Left lung (tissue), 10 donors: ENCODE data around the gene PPP1R27. TPM values are rescaled to one million over a fixed set of nuclear protein-coding genes. Genes with fewer than 3 reads are reported as not detected.

Source experiments
- ATAC-seq: fragments of 200-7000 bp; cut with Tn5 transposase; one replicate; pipeline ENCODE4 v1.9.1; 2020; ENCODE audit warnings: moderate library complexity
- DNase-seq, 4 donors: peaks; one replicate each; pipeline ENCODE4 v3.0.0-alpha.2; 2013 to 2020
- H3K27ac ChIP-seq, 2 donors: fragments of 200-600 bp; sonication (generic) in 1 of 2; one replicate each; pipeline versions ENCODE4 v1.5.0 to v1.8.0; 2020 to 2021
- H3K27me3 ChIP-seq, 2 donors: fragments of 200-600 bp; sonication (generic) in 1 of 2; one replicate each; pipeline versions ENCODE4 v1.5.0 to v1.8.0; 2020 to 2021
- H3K36me3 ChIP-seq, 2 donors: fragments of 200-600 bp; sonication (generic) in 1 of 2; one replicate each; pipeline versions ENCODE4 v1.5.0 to v1.8.0; 2020 to 2021
- H3K4me1 ChIP-seq, 2 donors: fragments of 200-600 bp; one replicate each; pipeline ENCODE4 v1.8.0; 2021
- H3K4me3 ChIP-seq, 2 donors: fragments of 200-600 bp; sonication (generic) in 1 of 2; one replicate each; pipeline versions ENCODE4 v1.5.0 to v1.8.0; 2020 to 2021; ENCODE audit warnings: mild to moderate bottlenecking in 1 of 2
- H3K9me3 ChIP-seq, 2 donors: fragments of 200-600 bp; sonication (generic) in 1 of 2; one replicate each; pipeline versions ENCODE4 v1.5.0 to v1.8.0; 2020 to 2021
- CTCF ChIP-seq, 2 donors: fragments of 200-600 bp; sonication (generic) in 1 of 2; IDR thresholded peaks; one replicate each; pipeline versions ENCODE4 v1.5.0 to v1.8.0; 2021; ENCODE audit warnings: antibody characterized with exemption in 2 of 2
- intact Hi-C, 2 donors: fragments of 100-400 bp; cut with DNase I; formaldehyde crosslinking; loops; one replicate each; pipeline versions ENCODE4 v1.11.2 to v1.14.2; 2022
- polyA plus RNA-seq, 6 donors: library from polyadenylated mRNA; unstranded; fragments of 120-200 nt; gene quantifications; one replicate each; pipeline ENCODE4 v1.2.1, GENCODE V29; 2013; ENCODE audit not compliant: insufficient read length in 6 of 6
- total RNA-seq, 2 donors: library from RNA; stranded (reverse); fragmentation: NEBNext Ultra II Directional; extraction: Animal tissue kit (Norgen Biotek cat#: 25700); gene quantifications; one replicate each; pipeline ENCODE4 v1.2.1, GENCODE V29; 2021
- donor health status: DM: no; HTN: yes; CAD: no.
- donor health status: DM: no; HTN: no; CAD: no.

PPP1R27 gene
- total and polyA plus RNA-seq, 8 donors, result 0.11 to 0.28 TPM; not detected in 6

GRCh38 chr17:81817758-81818147 lies 17.1 kb downstream of the PPP1R27 start:
- intact Hi-C loops, result no loop called here
- peaks cover 15 to 22% of the 10 kb centered on the region in 2 donors for H3K4me1 ChIP-seq
- ATAC-seq, result no peak

GRCh38 chr17:81815646-81815986 lies 19.2 kb downstream of the PPP1R27 start:
- no peaks in the 10 kb centered on the region for H3K9me3 ChIP-seq
- no peak for TF ChIP-seq CTCF (IDR thresholded peaks at IDR 0.05)
- H3K27me3 ChIP-seq, result peaks cover 0 to 62% of the 10 kb centered on the region in 2 donors
- intact Hi-C loops, result no loop called here
- DNase-seq, result no peak
- peak; percentile 38 for ATAC-seq
- no peak overlapping the region for H3K4me3 ChIP-seq
- H3K27ac ChIP-seq, result no peak overlapping the region
- no peaks in the 10 kb centered on the region for H3K36me3 ChIP-seq
- peaks cover 0 to 3% of the 10 kb centered on the region in 2 donors for H3K4me1 ChIP-seq

More at GRCh38 chr17:81817758-81818147, 17.1 kb downstream of the PPP1R27 start:
- DNase-seq, result no peak
- Histone ChIP-seq H3K27ac (no peak overlapping the region), H3K9me3 (no peaks in the 10 kb centered on the region), H3K4me3 (no peak overlapping the region), H3K36me3 (peaks cover 0 to 8% of the 10 kb centered on the region in 2 donors), H3K27me3 (peaks cover 0 to 41% of the 10 kb centered on the region in 2 donors)
- no peak for TF ChIP-seq CTCF (IDR thresholded peaks at IDR 0.05)

- Histone ChIP-seq H3K27me3 (peaks cover 0 to 66% of the 10 kb centered on the region in 2 donors), H3K36me3 (no peaks in the 10 kb centered on the region), H3K4me3 (no peak overlapping the region), H3K9me3 (no peaks in the 10 kb centered on the region), H3K4me1 (peaks cover 0 to 2% of the 10 kb centered on the region in 2 donors), H3K27ac (no peak overlapping the region)
- peak; percentile 52 for ATAC-seq
- DNase-seq, result peak in 2 of 4 donors; percentile 24 to 73
- intact Hi-C loops, result no loop called here
- no peak for TF ChIP-seq CTCF (IDR thresholded peaks at IDR 0.05)
Observed at GRCh38 chr17:81814748-81815645, 19.9 kb downstream of the PPP1R27 start.

- no peak for TF ChIP-seq CTCF (IDR thresholded peaks at IDR 0.05)
- Histone ChIP-seq H3K27ac (no peak overlapping the region), H3K4me1 (no peaks in the 10 kb centered on the region), H3K4me3 (no peak overlapping the region), H3K9me3 (no peaks in the 10 kb centered on the region), H3K27me3 (peaks cover 0 to 64% of the 10 kb centered on the region in 2 donors), H3K36me3 (no peaks in the 10 kb centered on the region)
- ATAC-seq, result no peak
- DNase-seq, result no peak
- intact Hi-C loops, result no loop called here
Observed at GRCh38 chr17:81813861-81814683, 20.8 kb downstream of the PPP1R27 start.

- Histone ChIP-seq H3K9me3 (no peaks in the 10 kb centered on the region), H3K27me3 (peaks cover 0 to 71% of the 10 kb centered on the region in 2 donors), H3K4me1 (no peaks in the 10 kb centered on the region), H3K36me3 (no peaks in the 10 kb centered on the region), H3K27ac (no peak overlapping the region), H3K4me3 (no peak overlapping the region)
- ATAC-seq (no peak), DNase-seq (no peak)
- TF ChIP-seq CTCF (IDR thresholded peaks at IDR 0.05), result no peak
- intact Hi-C loops, result no loop called here
Observed at GRCh38 chr17:81813371-81813684, 21.5 kb downstream of the PPP1R27 start.
